ENCODE results near the gene OSMR. TPM values are rescaled to one million over a fixed set of nuclear protein-coding genes. Genes with fewer than 3 reads are reported as not detected.

Gene OSMR
- total and polyA plus RNA-seq, 4 donors: 4.2 to 13.7 (median 8.0) TPM

- no peak for DNase-seq (ENCODE audit: low read depth in 4 of 6, low spot score in 6 of 6)
- no peaks in the 10 kb centered on the region for H3K9me3 ChIP-seq (ENCODE audit: control insufficient read depth, insufficient read depth, low read length)
- H3K4me3 ChIP-seq (ENCODE audit: low read depth, low read length): no peak overlapping the region
- no peak overlapping the region for H3K27ac ChIP-seq (ENCODE audit: low read depth, low read length)
- H3K27me3 ChIP-seq (ENCODE audit: control insufficient read depth, insufficient read depth, low read length): no peaks in the 10 kb centered on the region
- peaks cover 6% of the 10 kb centered on the region for H3K36me3 ChIP-seq (ENCODE audit: control insufficient read depth, insufficient read depth, low read length)
- no peaks in the 10 kb centered on the region for H3K4me1 ChIP-seq (ENCODE audit: control insufficient read depth, insufficient read depth, low read length)
Measured at GRCh38 chr5:38948501-38948900, 102.7 kb downstream of the OSMR start.

- Histone ChIP-seq H3K36me3 (ENCODE audit: control insufficient read depth, insufficient read depth, low read length) (peaks cover 9% of the 10 kb centered on the region), H3K4me3 (ENCODE audit: low read depth, low read length) (no peak overlapping the region), H3K4me1 (ENCODE audit: control insufficient read depth, insufficient read depth, low read length) (no peaks in the 10 kb centered on the region), H3K9me3 (ENCODE audit: control insufficient read depth, insufficient read depth, low read length) (no peaks in the 10 kb centered on the region), H3K27ac (ENCODE audit: low read depth, low read length) (no peak overlapping the region), H3K27me3 (ENCODE audit: control insufficient read depth, insufficient read depth, low read length) (no peaks in the 10 kb centered on the region)
- WGBS (ENCODE audit: insufficient coverage): no CpG with 5 or more reads among the region's 4 CpGs
- no peak for DNase-seq (ENCODE audit: low read depth in 4 of 6, low spot score in 6 of 6)
Measured at GRCh38 chr5:38953426-38954012, 107.7 kb downstream of the OSMR start.

GRCh38 chr5:38961691-38962090 lies 115.9 kb downstream of the OSMR start:
- WGBS (ENCODE audit: insufficient coverage): no CpG with 5 or more reads among the region's 2 CpGs
- no peak overlapping the region for H3K27ac ChIP-seq (ENCODE audit: low read depth, low read length)
- H3K9me3 ChIP-seq (ENCODE audit: control insufficient read depth, insufficient read depth, low read length): no peaks in the 10 kb centered on the region
- DNase-seq (ENCODE audit: low read depth in 4 of 6, low spot score in 6 of 6): no peak
- H3K4me1 ChIP-seq (ENCODE audit: control insufficient read depth, insufficient read depth, low read length): no peaks in the 10 kb centered on the region
- H3K27me3 ChIP-seq (ENCODE audit: control insufficient read depth, insufficient read depth, low read length): no peaks in the 10 kb centered on the region
- no peak overlapping the region for H3K4me3 ChIP-seq (ENCODE audit: low read depth, low read length)
- H3K36me3 ChIP-seq (ENCODE audit: control insufficient read depth, insufficient read depth, low read length): peaks cover 7% of the 10 kb centered on the region

GRCh38 chr5:38968665-38969064 lies 122.9 kb downstream of the OSMR start:
- WGBS (ENCODE audit: insufficient coverage): 93% methylated on average over 3 of the region's 5 CpGs
- Histone ChIP-seq H3K27ac (ENCODE audit: low read depth, low read length) (no peak overlapping the region), H3K27me3 (ENCODE audit: control insufficient read depth, insufficient read depth, low read length) (no peaks in the 10 kb centered on the region), H3K4me1 (ENCODE audit: control insufficient read depth, insufficient read depth, low read length) (no peaks in the 10 kb centered on the region), H3K9me3 (ENCODE audit: control insufficient read depth, insufficient read depth, low read length) (no peaks in the 10 kb centered on the region), H3K4me3 (ENCODE audit: low read depth, low read length) (no peak overlapping the region), H3K36me3 (ENCODE audit: control insufficient read depth, insufficient read depth, low read length) (peaks cover 10% of the 10 kb centered on the region)
- no peak for DNase-seq (ENCODE audit: low read depth in 4 of 6, low spot score in 6 of 6)

- Histone ChIP-seq H3K4me1 (ENCODE audit: control insufficient read depth, insufficient read depth, low read length) (no peaks in the 10 kb centered on the region), H3K27ac (ENCODE audit: low read depth, low read length) (no peak overlapping the region), H3K9me3 (ENCODE audit: control insufficient read depth, insufficient read depth, low read length) (no peaks in the 10 kb centered on the region), H3K36me3 (ENCODE audit: control insufficient read depth, insufficient read depth, low read length) (peaks cover 3% of the 10 kb centered on the region), H3K4me3 (ENCODE audit: low read depth, low read length) (no peak overlapping the region), H3K27me3 (ENCODE audit: control insufficient read depth, insufficient read depth, low read length) (no peaks in the 10 kb centered on the region)
- no peak for DNase-seq (ENCODE audit: low read depth in 4 of 6, low spot score in 6 of 6)
Measured at GRCh38 chr5:38978036-38978435, 132.2 kb downstream of the OSMR start.

GRCh38 chr5:38979535-38979934 lies 133.7 kb downstream of the OSMR start:
- H3K27me3 ChIP-seq (ENCODE audit: control insufficient read depth, insufficient read depth, low read length): no peaks in the 10 kb centered on the region
- peaks cover 3% of the 10 kb centered on the region for H3K36me3 ChIP-seq (ENCODE audit: control insufficient read depth, insufficient read depth, low read length)
- H3K9me3 ChIP-seq (ENCODE audit: control insufficient read depth, insufficient read depth, low read length): no peaks in the 10 kb centered on the region
- WGBS (ENCODE audit: insufficient coverage): no CpG with 5 or more reads among the region's 2 CpGs
- no peak for DNase-seq (ENCODE audit: low read depth in 4 of 6, low spot score in 6 of 6)
- no peak overlapping the region for H3K4me3 ChIP-seq (ENCODE audit: low read depth, low read length)
- H3K27ac ChIP-seq (ENCODE audit: low read depth, low read length): no peak overlapping the region
- no peaks in the 10 kb centered on the region for H3K4me1 ChIP-seq (ENCODE audit: control insufficient read depth, insufficient read depth, low read length)

Other genes starting within 250 kb of the OSMR start
- 100 to 1,000 TPM in 1 of 2 donors, 10 to 100 TPM in 1; 39.5 to 100 TPM for gene RICTOR, start 228.4 kb downstream of the OSMR start, total RNA-seq
- 10 to 100 TPM; 17.9 to 28.9 TPM for gene RICTOR, start 228.4 kb downstream of the OSMR start, polyA plus RNA-seq (ENCODE audit: insufficient read length in 2 of 2)

All from spinal cord (tissue), 10 donors.